IPS-NIHi11 (cell line): ENCODE results near the gene GRK6.
"Not testable (repeated sequence)": the region's sequence is repeated elsewhere in the genome, so short reads cannot be mapped to it uniquely, and the experiment has no call there.

Source experiments
- DNase-seq: peaks from one replicate; pipeline ENCODE4 v3.0.0; 2012; ENCODE audit warnings: mixed read lengths, low spot score

The GRK6 gene

GRCh38 chr5:177399997-177400868 is 26.2 kb upstream of the GRK6 start, which contains the start of gene PFN3:
PFN3 (minus strand) TSS chr5:177400661; CDS start chr5:177400576, 85 bp downstream.
- DNase-seq: peak; percentile 63

- peak; percentile 90 for DNase-seq
Observed at GRCh38 chr5:177402271-177403043, 24.0 kb upstream of the GRK6 start.

- peak; percentile 50 for DNase-seq
Observed at GRCh38 chr5:177403102-177403791, 23.2 kb upstream of the GRK6 start.

- peak; percentile 87 for DNase-seq
Observed at GRCh38 chr5:177403792-177404640, 22.5 kb upstream of the GRK6 start.

GRCh38 chr5:177404641-177405179 is 21.8 kb upstream of the GRK6 start:
- DNase-seq: no peak

- no peak for DNase-seq
Observed at GRCh38 chr5:177405312-177405711, 21.2 kb upstream of the GRK6 start.

- DNase-seq: no peak
Observed at GRCh38 chr5:177405805-177406204, 20.7 kb upstream of the GRK6 start.

- DNase-seq: no peak
Observed at GRCh38 chr5:177409043-177409801, 17.3 kb upstream of the GRK6 start, which contains the start of gene F12. F12 (minus strand) TSS chr5:177409564; CDS start chr5:177409527, 37 bp downstream.

- no peak for DNase-seq
Observed at GRCh38 chr5:177410575-177410974, 15.9 kb upstream of the GRK6 start.

- no peak for DNase-seq
Observed at GRCh38 chr5:177412603-177413233, 13.8 kb upstream of the GRK6 start.

GRCh38 chr5:177414481-177414880 is 12.0 kb upstream of the GRK6 start:
- DNase-seq: no peak

GRCh38 chr5:177417081-177417480 is 9.4 kb upstream of the GRK6 start:
- not testable (repeated sequence) for DNase-seq

- no peak for DNase-seq
Observed at GRCh38 chr5:177419046-177419445, 7.4 kb upstream of the GRK6 start.

GRCh38 chr5:177420472-177420871 is 6.0 kb upstream of the GRK6 start:
- DNase-seq: not testable (repeated sequence)

GRCh38 chr5:177421062-177421798 is 5.2 kb upstream of the GRK6 start:
- no peak for DNase-seq

- DNase-seq: no peak
Observed at GRCh38 chr5:177423671-177424070, 2.8 kb upstream of the GRK6 start.

- no peak for DNase-seq
Observed at GRCh38 chr5:177425196-177425800, 1.2 kb upstream of the GRK6 start.

GRCh38 chr5:177425801-177426565 is 493 bp upstream of the GRK6 start:
- peak; percentile 96 for DNase-seq
